Mammary epithelial cell (primary cell): ENCODE data around the gene FOXO1.

Experiments
- CTCF ChIP-seq, 2 donors: IDR thresholded peaks in 1 of 2; conservative IDR thresholded peaks in 1 of 2; 2 replicates each; pipeline ENCODE4 v1.5.1; 2011 to 2012; ENCODE audit warnings: inconsistent platforms in 2 of 2, low read length in 2 of 2, mild to moderate bottlenecking in 2 of 2, control low read depth in 1 of 2, low read depth in 1 of 2; ENCODE audit not compliant: insufficient read depth in 1 of 2; ENCODE audit errors: extremely low read depth in 1 of 2
- EZH2 ChIP-seq: IDR thresholded peaks from 2 replicates; pipeline ENCODE4 v1.6.1; 2012; ENCODE audit warnings: low read length, inconsistent platforms, borderline replicate concordance

GRCh38 chr13:40596484-40596883 is 70.0 kb downstream of the FOXO1 start:
- TF ChIP-seq CTCF (conservative IDR thresholded peaks at IDR 0.05 in 1 of 2, IDR thresholded peaks at IDR 0.05 in 1 of 2; ENCODE audit: extremely low read depth in 1 of 2, insufficient read depth in 1 of 2, low read depth in 1 of 2, low read length in 2 of 2) (no peak), EZH2 (no peak)
